Activated naive CD8-positive, alpha-beta T cell treated with anti-CD3 and anti-CD28 coated beads, Interleukin-2, amount 50 U/mL, for 24 hours (primary cell): ENCODE results near the gene PRKAR1A.
A peak's percentile ranks its signal among the peaks of the same experiment; 100 is the strongest.
"Not testable (repeated sequence)": the region's sequence is repeated elsewhere in the genome, so short reads cannot be mapped to it uniquely, and the experiment has no call there.

Experiments used
- ATAC-seq: fragments of 150-1000 bp; cut with Tn5 transposase; one replicate; pipeline ENCODE4 v1.10.0; 2021
- DNase-seq: peaks from one replicate; pipeline ENCODE4 v3.0.0; 2021
- H3K27ac Mint-ChIP-seq: one replicate; pipeline ENCODE4 v1.8.0; 2021; ENCODE audit warnings: mild to moderate bottlenecking, mixed read lengths
- H3K27me3 Mint-ChIP-seq: one replicate; pipeline ENCODE4 v1.8.0; 2021; ENCODE audit warnings: mixed read lengths
- H3K36me3 Mint-ChIP-seq: one replicate; pipeline ENCODE4 v1.8.0; 2021; ENCODE audit warnings: low read depth, mixed read lengths
- H3K4me1 Mint-ChIP-seq: one replicate; pipeline ENCODE4 v1.8.0; 2021; ENCODE audit warnings: mixed read lengths
- H3K4me3 Mint-ChIP-seq: one replicate; pipeline ENCODE4 v1.8.0; 2021; ENCODE audit warnings: mild to moderate bottlenecking, moderate library complexity, mixed read lengths
- H3K9me3 Mint-ChIP-seq: one replicate; pipeline ENCODE4 v1.8.0; 2021; ENCODE audit warnings: mixed read lengths

Gene PRKAR1A

DNA sequence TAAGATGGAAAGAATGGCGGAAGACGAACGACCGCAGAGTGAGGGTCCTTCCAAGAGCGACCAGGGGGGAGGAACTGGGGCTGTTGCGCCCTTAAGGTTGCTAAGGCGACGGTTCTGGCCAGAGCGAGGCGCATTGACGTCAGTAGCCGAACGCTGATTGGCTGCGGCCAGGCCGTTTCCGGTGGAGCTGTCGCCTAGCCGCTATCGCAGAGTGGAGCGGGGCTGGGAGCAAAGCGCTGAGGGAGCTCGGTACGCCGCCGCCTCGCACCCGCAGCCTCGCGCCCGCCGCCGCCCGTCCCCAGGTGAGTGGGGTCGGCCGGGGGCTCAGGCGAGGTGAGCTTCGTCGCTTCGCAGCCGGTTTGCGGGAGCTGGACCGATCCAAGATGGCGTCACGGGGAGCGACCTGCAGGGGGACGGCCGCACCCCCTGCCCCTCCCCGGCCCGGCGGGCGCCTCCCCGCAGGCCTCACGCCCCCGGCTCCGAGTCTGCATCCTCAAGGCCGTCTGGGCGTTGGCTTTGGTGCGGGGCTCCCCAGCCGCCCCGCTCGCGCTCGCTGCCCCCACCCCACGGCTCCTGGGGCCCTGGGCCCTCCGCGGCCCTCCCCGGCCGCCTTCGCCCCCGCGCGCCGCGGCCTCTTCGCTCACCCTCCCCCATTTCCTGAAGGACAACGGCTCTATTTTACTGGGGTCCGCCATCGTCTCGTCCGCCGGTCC lies at the start of gene PRKAR1A:
PRKAR1A (plus strand) TSS at position 184 of the 713 bp plus-strand sequence. CDS start 2,970 bp downstream, outside the sequence.
- Mint-ChIP-seq H3K27ac (peak within 1 kb of the TSS; percentile 99), H3K36me3 (peaks cover 34% of the 10 kb centered on the region), H3K4me1 (peaks cover 62% of the 10 kb centered on the region), H3K4me3 (peak within 1 kb of the TSS; percentile 99), H3K27me3 (no peaks in the 10 kb centered on the region), H3K9me3 (no peaks in the 10 kb centered on the region)
- DNase-seq (peak; percentile 92), ATAC-seq (peak; percentile 91)

DNA sequence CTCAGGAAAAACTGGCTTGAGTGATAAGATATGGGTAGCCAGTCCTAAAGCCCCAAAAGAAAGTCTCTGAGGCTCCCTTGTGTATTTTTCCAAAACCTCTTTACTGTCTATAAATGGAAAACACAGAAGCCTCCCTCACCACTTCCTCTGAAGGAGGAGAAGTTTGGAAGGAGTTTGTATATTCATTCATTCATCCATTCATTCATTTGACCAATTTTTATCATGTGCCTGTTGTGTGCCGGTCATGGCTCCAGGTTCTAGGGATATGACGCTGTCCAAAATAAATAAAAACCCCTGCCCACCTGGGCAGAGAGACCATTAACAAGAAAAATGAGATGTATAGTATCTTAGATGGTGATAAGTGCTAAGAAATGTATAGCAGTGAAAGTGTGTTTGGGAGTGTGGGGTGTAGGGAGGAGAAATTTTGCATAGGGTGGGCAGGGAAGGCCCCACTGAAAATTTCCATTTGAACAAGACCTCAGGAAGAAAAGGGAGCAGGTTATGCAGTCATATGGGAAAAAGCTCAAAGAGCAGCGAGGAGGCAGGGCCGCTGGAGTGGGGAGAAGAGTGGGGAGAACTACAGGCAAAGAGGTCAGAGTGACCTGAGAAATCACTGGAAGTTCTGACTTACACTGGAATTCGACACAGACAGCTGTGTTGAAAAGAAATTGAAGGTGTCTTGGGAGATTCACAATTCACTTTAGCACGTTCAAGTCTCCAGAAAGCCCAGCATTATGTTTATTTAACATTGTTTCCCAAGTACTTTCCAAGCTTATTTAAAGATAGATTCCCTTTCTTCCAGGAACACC lies 48.8 kb upstream of the PRKAR1A start:
- peaks cover 52% of the 10 kb centered on the region for H3K4me1 Mint-ChIP-seq

DNA sequence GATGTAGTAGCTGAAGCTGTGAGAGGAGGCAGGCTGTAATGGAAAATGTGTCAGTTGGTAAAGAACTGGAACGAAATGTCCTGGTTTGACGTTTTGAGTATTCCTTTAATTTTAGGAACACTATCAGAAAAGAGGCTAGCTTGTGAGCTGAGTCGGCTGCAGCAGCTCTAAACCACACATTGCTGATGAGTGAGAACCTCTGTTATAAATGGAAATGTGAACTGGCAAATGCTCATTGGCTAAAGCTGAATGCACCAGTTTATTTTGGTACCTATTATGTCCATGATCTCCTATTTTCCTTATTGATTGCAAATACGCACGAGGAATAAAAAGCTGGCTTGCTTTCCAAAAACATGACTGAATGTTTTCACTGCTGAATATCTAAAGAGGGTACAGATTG lies 43.9 kb upstream of the PRKAR1A start:
- no peak for ATAC-seq
- Mint-ChIP-seq H3K9me3 (no peaks in the 10 kb centered on the region), H3K27me3 (no peaks in the 10 kb centered on the region), H3K36me3 (no peaks in the 10 kb centered on the region), H3K4me3 (no peak overlapping the region), H3K4me1 (peaks cover 9% of the 10 kb centered on the region), H3K27ac (no peak overlapping the region)
- no peak for DNase-seq

More for the DNA sequence above, 48.8 kb upstream of the PRKAR1A start:
- H3K27ac Mint-ChIP-seq: peak overlapping the region; percentile 3
- H3K27me3 Mint-ChIP-seq: no peaks in the 10 kb centered on the region
- no peaks in the 10 kb centered on the region for H3K9me3 Mint-ChIP-seq
- DNase-seq (no peak), ATAC-seq (no peak)
- H3K4me3 Mint-ChIP-seq: no peak overlapping the region
- H3K36me3 Mint-ChIP-seq: no peaks in the 10 kb centered on the region

DNA sequence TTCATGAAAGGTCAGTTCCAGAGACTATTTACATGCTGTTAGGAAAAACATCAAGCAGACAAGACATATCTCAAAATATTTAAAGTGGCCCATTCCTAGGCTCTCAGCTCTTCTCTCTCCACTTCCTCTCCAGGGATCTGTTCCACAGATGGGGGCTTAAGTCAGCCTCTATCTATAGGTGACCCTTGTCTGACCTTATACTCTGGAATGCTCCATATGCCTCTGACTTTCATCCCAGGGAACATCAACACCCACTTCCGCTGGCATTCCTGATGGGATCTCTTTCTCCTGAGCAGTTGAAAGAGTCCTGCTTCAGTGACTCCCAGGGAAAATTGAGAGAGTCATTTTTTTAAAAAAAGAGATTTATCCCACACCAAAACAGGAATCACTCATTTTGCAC lies 43.4 kb upstream of the PRKAR1A start:
- H3K27me3 Mint-ChIP-seq: no peaks in the 10 kb centered on the region
- H3K36me3 Mint-ChIP-seq: no peaks in the 10 kb centered on the region
- peaks cover 6% of the 10 kb centered on the region for H3K4me1 Mint-ChIP-seq
- no peak overlapping the region for H3K27ac Mint-ChIP-seq
- DNase-seq (no peak), ATAC-seq (no peak)
- no peak overlapping the region for H3K4me3 Mint-ChIP-seq
- H3K9me3 Mint-ChIP-seq: no peaks in the 10 kb centered on the region

DNA sequence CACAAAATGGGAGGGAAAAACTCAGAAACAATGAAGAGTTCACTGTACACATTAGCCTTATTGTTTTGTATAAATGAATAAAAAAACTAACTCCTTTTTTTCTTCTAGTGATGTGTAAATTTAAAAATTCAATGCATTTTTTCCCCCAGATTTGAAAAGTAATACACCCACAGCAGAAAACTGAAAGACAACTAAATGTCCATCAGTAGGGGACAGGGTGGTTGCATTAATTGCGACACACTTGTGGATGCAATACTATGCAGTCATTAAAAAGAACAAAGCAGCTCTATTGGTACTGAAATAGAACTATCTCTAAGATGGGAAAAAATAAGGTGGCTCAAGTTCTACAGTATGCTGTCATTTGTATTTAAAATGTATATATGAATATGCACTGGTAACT lies 41.3 kb upstream of the PRKAR1A start:
- no peak for DNase-seq
- no peak overlapping the region for H3K4me3 Mint-ChIP-seq
- ATAC-seq: no peak
- no peaks in the 10 kb centered on the region for H3K27me3 Mint-ChIP-seq
- no peak overlapping the region for H3K27ac Mint-ChIP-seq
- peaks cover 2% of the 10 kb centered on the region for H3K4me1 Mint-ChIP-seq
- H3K36me3 Mint-ChIP-seq: no peaks in the 10 kb centered on the region
- H3K9me3 Mint-ChIP-seq: no peaks in the 10 kb centered on the region

DNA sequence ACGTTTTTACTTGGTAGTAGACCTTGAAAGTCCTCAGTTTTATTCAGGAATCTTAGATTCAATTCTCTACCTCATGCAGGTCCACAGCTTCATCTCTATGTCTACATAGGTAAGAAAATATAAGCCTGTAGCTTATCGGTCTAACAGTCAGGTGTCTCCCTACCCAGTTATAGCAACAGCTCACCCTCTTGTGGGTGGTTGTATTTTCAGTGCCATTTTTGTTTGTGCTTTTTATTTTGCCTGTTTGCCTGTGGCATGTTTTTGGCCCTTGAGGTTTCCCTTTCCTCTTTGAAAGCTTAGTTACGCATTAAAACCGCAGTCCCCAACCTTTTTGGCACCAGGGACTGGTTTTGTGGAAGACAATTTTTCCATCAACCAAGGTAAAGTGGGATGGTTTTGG lies 31.3 kb upstream of the PRKAR1A start:
- H3K4me3 Mint-ChIP-seq: no peak overlapping the region
- ATAC-seq (no peak), DNase-seq (no peak)
- H3K9me3 Mint-ChIP-seq: peaks cover 12% of the 10 kb centered on the region
- H3K36me3 Mint-ChIP-seq: peaks cover 1% of the 10 kb centered on the region
- H3K27ac Mint-ChIP-seq: no peak overlapping the region
- H3K27me3 Mint-ChIP-seq: peaks cover 2% of the 10 kb centered on the region
- H3K4me1 Mint-ChIP-seq: no peaks in the 10 kb centered on the region

DNA sequence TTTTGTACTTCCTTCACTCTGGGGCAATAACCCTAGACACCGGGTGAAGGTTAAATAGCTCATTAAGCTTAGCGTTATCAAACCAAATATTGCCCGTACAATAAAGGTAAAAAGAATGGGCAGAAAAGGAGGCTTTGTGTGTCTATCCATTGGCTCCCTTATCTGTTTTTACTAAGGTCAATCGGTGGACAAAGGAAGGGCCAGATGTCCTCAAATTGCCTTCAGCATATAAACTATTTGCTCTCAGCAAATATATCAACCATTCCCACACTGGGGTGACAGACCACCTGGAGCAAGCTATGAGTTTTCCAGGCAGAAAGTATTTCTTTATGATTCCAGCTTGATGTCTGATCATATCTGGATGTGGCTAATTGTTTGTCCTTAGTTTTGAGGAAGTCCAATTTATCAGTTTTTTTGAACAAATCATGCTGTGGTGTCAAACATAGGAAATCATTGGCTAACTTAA lies 29.6 kb upstream of the PRKAR1A start:
- Mint-ChIP-seq H3K27ac (no peak overlapping the region), H3K36me3 (peaks cover 1% of the 10 kb centered on the region), H3K4me3 (no peak overlapping the region), H3K4me1 (peaks cover 7% of the 10 kb centered on the region), H3K9me3 (peaks cover 12% of the 10 kb centered on the region), H3K27me3 (peaks cover 3% of the 10 kb centered on the region)
- ATAC-seq: no peak
- DNase-seq: no peak

DNA sequence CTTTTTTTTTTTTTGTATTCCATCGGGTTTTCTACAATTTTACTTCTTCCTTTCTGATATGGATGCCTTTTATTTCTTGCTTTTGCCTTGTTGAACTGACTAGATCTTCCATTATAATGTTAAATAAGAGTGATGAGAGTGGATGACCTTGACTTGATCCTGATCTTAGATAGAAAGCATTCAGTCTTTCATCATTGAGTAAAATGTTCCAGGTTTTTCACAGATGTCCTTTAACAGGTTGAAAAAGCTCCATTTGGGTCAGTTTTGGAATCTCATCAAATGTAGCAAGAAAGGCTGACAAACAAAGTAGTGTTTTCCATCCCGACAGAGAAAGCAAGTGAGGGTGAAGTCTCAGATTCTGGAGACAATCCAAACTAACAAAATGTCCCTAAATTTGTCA lies 27.8 kb upstream of the PRKAR1A start:
- ATAC-seq (no peak), DNase-seq (no peak)
- H3K4me1 Mint-ChIP-seq: peaks cover 16% of the 10 kb centered on the region
- H3K36me3 Mint-ChIP-seq: no peaks in the 10 kb centered on the region
- no peak overlapping the region for H3K4me3 Mint-ChIP-seq
- H3K27ac Mint-ChIP-seq: no peak overlapping the region
- H3K27me3 Mint-ChIP-seq: peaks cover 3% of the 10 kb centered on the region
- H3K9me3 Mint-ChIP-seq: peaks cover 8% of the 10 kb centered on the region

DNA sequence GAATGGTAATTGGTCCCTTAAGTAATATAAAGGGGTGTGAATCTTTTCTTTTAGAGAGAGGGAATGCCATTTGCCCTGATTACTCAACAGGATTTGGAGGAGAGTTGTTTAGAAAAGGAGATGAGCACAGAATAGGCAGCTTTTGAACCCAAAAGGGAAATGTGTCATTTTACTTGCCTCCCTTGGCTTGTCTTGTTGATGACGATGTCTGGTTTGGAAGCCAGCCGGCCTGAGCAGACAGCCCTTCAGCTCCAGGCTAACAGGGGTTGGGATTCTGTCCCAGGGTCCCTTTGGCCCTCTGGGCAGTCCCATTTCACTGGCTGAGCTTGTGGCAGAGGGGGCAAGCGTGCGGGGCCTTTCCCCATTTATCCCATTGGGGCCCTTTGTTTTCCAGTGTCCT lies 22.3 kb upstream of the PRKAR1A start:
- H3K36me3 Mint-ChIP-seq: no peaks in the 10 kb centered on the region
- no peak for ATAC-seq
- H3K4me1 Mint-ChIP-seq: peaks cover 21% of the 10 kb centered on the region
- DNase-seq: no peak
- peaks cover 5% of the 10 kb centered on the region for H3K27me3 Mint-ChIP-seq
- no peak overlapping the region for H3K4me3 Mint-ChIP-seq
- H3K27ac Mint-ChIP-seq: no peak overlapping the region
- no peaks in the 10 kb centered on the region for H3K9me3 Mint-ChIP-seq

DNA sequence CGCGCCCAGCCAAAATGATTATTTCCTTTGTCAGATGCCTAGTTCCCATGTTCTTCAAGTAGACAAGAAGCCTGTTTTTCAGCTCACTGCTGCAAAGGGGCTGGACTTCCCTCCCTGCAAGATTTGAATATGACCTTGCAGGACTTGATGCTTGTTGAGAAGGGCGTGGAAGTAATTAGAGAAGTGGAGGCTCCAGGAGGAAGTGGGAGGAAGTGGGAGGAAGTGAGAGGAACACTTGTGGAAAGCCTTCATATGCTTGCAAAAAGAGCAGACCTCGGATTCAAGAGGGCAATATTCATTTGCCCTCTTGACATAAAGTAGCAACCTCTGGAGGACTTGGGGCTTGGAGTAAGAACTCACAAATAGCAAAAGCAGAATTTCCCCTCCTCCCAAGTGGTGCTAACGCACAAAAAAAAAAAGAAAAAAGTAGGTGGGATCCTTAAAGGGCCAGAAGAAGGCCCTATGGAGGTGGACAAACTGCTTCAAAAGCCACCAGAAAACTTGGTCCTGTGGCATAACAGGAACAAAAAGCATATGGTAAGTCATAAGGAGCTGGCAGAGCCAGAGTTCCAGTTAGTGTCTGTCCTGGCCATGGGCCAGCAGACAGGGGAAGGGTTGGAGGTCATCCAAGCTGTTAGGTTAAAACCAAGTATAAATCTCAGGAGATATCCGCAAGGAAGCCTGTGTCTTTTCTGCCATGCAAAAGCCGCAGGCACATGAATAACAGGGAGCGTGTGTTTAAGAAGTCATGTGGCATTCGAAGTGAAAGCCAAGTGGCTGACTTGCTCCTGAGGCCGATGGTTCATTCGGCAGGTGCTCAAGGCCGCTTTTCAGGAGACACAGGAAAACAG lies 20.6 kb upstream of the PRKAR1A start:
- Mint-ChIP-seq H3K27ac (no peak overlapping the region), H3K36me3 (no peaks in the 10 kb centered on the region), H3K4me1 (peaks cover 26% of the 10 kb centered on the region), H3K27me3 (peaks cover 2% of the 10 kb centered on the region), H3K9me3 (peaks cover 3% of the 10 kb centered on the region), H3K4me3 (no peak overlapping the region)
- no peak for DNase-seq
- no peak for ATAC-seq

DNA sequence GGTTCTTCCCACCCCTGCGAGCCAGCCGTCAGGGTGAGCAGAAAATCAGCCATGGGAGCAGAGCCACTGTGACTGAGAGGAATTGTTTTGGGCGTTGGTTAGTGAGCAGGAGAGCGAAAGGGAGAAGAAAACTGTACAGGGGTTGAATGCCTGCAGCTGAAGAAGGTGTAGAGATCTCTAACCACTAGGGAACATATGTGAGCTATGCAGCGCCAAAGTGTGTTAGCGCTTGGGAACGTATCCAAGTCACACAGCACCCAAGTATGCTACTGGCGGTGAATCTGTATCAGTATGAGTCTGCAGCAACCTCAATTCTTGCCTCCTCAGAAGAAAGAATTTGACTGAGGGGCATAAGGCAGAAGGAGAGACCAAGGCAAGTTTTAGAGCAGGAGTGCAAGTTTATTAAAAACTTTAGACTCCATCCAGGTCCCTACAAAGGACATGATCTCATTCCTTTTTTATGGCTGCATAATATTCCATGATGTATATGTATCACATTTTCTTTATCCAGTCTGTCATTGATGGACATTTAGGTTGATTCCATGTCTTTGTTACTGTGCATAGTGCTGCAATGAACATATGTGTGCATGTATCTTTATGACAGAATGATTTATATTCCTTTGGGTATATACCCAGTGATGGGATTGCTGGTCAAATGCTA lies 19.7 kb upstream of the PRKAR1A start:
- H3K4me1 Mint-ChIP-seq: peaks cover 22% of the 10 kb centered on the region
- H3K27me3 Mint-ChIP-seq, ATAC-seq, H3K9me3 Mint-ChIP-seq, H3K4me3 Mint-ChIP-seq, H3K36me3 Mint-ChIP-seq, H3K27ac Mint-ChIP-seq, DNase-seq: not testable (repeated sequence)

DNA sequence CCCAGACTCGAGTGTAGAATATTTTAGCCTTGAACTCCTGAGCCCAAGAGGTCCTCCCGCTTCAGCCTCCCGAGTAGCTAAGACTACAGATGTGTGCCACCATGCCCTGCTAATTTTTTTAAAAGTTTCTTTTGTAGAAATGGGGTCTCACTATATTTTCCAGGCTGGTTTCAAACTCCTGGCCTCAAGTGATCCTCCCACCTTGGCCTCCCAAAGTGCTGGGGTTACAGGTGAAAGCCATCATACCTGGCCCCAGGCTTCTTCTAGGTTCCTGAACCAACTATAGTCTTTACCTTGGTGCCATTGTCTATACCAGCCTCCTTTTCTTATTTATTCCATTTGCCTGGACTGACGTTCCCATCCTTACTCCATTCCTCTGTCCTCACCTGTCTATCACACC lies 17.1 kb upstream of the PRKAR1A start:
- Mint-ChIP-seq H3K9me3 (peaks cover 6% of the 10 kb centered on the region), H3K36me3 (no peaks in the 10 kb centered on the region), H3K27me3 (peaks cover 2% of the 10 kb centered on the region), H3K4me3 (no peak overlapping the region), H3K27ac (no peak overlapping the region), H3K4me1 (peaks cover 29% of the 10 kb centered on the region)
- no peak for DNase-seq
- no peak for ATAC-seq

DNA sequence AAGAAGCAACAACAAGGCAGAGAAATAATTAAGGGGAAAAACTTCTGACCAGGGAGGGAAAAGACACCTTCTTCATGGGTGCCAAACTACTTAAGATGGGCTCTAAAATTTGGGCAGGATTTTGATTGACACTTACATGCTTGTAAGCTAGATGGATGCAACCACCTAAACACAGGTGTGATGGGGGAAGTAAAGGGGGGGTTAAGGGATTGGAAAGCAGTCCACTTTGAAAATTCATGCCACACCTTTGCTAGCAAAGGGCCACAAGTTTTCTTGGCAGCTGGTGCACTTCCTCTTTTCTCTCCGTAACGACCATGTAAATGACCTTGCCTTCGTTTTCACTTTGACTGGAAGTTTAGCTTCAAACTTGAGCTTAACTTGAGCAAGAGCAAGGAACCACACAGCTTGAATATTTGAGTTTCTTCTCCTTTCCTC lies 14.3 kb upstream of the PRKAR1A start:
- H3K4me3 Mint-ChIP-seq: no peak overlapping the region

More for the DNA sequence above, 14.3 kb upstream of the PRKAR1A start:
- no peaks in the 10 kb centered on the region for H3K36me3 Mint-ChIP-seq
- peaks cover 6% of the 10 kb centered on the region for H3K9me3 Mint-ChIP-seq
- H3K4me1 Mint-ChIP-seq: peaks cover 24% of the 10 kb centered on the region
- DNase-seq (no peak), ATAC-seq (peak; percentile 29)
- H3K27me3 Mint-ChIP-seq: no peaks in the 10 kb centered on the region
- H3K27ac Mint-ChIP-seq: peak overlapping the region; percentile 43
